ENCODE measurements around the gene SEMA4B. TPM values are rescaled to one million over a fixed set of nuclear protein-coding genes. Genes with fewer than 3 reads are reported as not detected.

The SEMA4B gene
- total RNA-seq, 1 donor from 2014 or later, result 35.4 TPM

DNA sequence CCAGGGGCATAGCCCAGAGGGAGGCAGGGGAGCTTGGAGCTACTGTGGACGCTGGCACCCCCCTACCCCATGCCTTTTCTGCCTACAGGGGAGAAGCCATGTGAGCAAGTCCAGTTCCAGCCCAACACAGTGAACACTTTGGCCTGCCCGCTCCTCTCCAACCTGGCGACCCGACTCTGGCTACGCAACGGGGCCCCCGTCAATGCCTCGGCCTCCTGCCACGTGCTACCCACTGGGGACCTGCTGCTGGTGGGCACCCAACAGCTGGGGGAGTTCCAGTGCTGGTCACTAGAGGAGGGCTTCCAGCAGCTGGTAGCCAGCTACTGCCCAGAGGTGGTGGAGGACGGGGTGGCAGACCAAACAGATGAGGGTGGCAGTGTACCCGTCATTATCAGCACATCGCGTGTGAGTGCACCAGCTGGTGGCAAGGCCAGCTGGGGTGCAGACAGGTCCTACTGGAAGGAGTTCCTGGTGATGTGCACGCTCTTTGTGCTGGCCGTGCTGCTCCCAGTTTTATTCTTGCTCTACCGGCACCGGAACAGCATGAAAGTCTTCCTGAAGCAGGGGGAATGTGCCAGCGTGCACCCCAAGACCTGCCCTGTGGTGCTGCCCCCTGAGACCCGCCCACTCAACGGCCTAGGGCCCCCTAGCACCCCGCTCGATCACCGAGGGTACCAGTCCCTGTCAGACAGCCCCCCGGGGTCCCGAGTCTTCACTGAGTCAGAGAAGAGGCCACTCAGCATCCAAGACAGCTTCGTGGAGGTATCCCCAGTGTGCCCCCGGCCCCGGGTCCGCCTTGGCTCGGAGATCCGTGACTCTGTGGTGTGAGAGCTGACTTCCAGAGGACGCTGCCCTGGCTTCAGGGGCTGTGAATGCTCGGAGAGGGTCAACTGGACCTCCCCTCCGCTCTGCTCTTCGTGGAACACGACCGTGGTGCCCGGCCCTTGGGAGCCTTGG lies 27.0 kb downstream of the SEMA4B start:
- no peaks in the 10 kb centered on the region for H3K9me3 Mint-ChIP-seq
- H3K36me3 Mint-ChIP-seq, result peaks cover 17% of the 10 kb centered on the region
- no peaks in the 10 kb centered on the region for H3K27me3 Mint-ChIP-seq (ENCODE audit: low read depth)
- peaks cover 3% of the 10 kb centered on the region for H3K4me1 Mint-ChIP-seq
- no peak overlapping the region for H3K27ac Mint-ChIP-seq
- DNase-seq (ENCODE audit: low spot score in 2 of 2, unreplicated experiment in 2 of 2), result no peak
- no peak for TF ChIP-seq CTCF (IDR thresholded peaks at IDR 0.05; ENCODE audit: unreplicated experiment)
- no peak overlapping the region for H3K4me3 Mint-ChIP-seq

DNA sequence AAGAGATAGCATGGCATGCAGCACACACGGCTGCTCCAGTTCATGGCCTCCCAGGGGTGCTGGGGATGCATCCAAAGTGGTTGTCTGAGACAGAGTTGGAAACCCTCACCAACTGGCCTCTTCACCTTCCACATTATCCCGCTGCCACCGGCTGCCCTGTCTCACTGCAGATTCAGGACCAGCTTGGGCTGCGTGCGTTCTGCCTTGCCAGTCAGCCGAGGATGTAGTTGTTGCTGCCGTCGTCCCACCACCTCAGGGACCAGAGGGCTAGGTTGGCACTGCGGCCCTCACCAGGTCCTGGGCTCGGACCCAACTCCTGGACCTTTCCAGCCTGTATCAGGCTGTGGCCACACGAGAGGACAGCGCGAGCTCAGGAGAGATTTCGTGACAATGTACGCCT lies 27.8 kb downstream of the SEMA4B start:
- Mint-ChIP-seq H3K4me1 (peaks cover 3% of the 10 kb centered on the region), H3K27me3 (ENCODE audit: low read depth) (no peaks in the 10 kb centered on the region), H3K9me3 (no peaks in the 10 kb centered on the region), H3K4me3 (no peak overlapping the region), H3K36me3 (peaks cover 17% of the 10 kb centered on the region), H3K27ac (no peak overlapping the region)
- TF ChIP-seq CTCF (IDR thresholded peaks at IDR 0.05; ENCODE audit: unreplicated experiment), result no peak
- DNase-seq (ENCODE audit: low spot score in 2 of 2, unreplicated experiment in 2 of 2), result no peak

DNA sequence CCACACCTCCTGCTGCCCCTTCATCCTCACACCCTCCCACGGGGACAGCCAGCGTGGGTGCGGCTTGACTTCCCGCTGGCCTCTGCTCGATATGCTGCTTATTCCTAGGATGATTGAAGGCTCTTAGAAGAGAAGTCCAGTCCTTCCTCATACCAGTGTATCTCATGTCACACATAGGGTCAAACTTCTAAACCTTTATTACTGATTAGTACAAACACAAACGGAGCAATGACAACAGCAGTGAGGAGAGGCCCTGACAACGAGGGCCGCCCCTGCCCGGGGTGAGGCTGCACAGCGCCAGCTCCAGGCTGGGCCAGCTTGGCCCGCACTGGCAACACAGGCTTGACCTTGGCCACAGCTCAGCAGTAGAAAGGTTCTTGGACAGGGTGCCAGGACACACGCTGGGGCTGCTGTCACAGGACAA lies 29.0 kb downstream of the SEMA4B start:
- H3K36me3 Mint-ChIP-seq, result peaks cover 14% of the 10 kb centered on the region
- H3K27ac Mint-ChIP-seq, result no peak overlapping the region
- H3K4me1 Mint-ChIP-seq, result peaks cover 11% of the 10 kb centered on the region
- H3K4me3 Mint-ChIP-seq, result no peak overlapping the region
- TF ChIP-seq CTCF (IDR thresholded peaks at IDR 0.05; ENCODE audit: unreplicated experiment), result no peak
- DNase-seq (ENCODE audit: low spot score in 2 of 2, unreplicated experiment in 2 of 2), result no peak
- no peaks in the 10 kb centered on the region for H3K9me3 Mint-ChIP-seq
- H3K27me3 Mint-ChIP-seq (ENCODE audit: low read depth), result no peaks in the 10 kb centered on the region

DNA sequence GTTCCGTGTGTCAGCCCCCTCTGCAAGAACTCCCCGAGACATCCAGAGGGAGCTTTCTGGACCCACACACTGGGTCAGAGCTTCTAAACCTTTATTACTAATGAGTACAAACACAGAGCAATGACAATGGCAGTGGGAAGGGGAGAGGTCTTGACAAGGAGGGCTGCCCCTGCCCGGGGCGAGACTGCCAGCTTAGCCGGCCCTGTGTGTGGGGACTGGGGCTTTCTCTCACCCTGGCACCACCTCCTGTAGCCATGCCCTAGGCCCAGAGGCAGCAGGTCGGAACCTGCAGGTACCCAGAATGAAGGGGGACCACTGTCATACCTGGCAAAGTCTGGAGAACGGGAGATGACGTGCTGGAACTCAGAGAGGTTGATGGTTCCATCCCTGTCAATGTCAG lies 29.5 kb downstream of the SEMA4B start:
- Mint-ChIP-seq H3K4me3 (no peak overlapping the region), H3K9me3 (no peaks in the 10 kb centered on the region), H3K36me3 (peaks cover 14% of the 10 kb centered on the region), H3K27me3 (ENCODE audit: low read depth) (no peaks in the 10 kb centered on the region), H3K4me1 (peaks cover 12% of the 10 kb centered on the region), H3K27ac (no peak overlapping the region)
- DNase-seq (ENCODE audit: low spot score in 2 of 2, unreplicated experiment in 2 of 2), result no peak
- no peak for TF ChIP-seq CTCF (IDR thresholded peaks at IDR 0.05; ENCODE audit: unreplicated experiment)

GRCh38 chr15:90231028-90232017 lies 30.2 kb downstream of the SEMA4B start:
- no peak for TF ChIP-seq CTCF (IDR thresholded peaks at IDR 0.05; ENCODE audit: unreplicated experiment)
- Mint-ChIP-seq H3K4me3 (peak overlapping the region; percentile 38), H3K27ac (no peak overlapping the region), H3K36me3 (peaks cover 13% of the 10 kb centered on the region), H3K4me1 (peaks cover 12% of the 10 kb centered on the region), H3K9me3 (no peaks in the 10 kb centered on the region), H3K27me3 (ENCODE audit: low read depth) (no peaks in the 10 kb centered on the region)
- no peak for DNase-seq (ENCODE audit: low spot score in 2 of 2, unreplicated experiment in 2 of 2)
